Measurements from ENCODE around the gene SEC22A. TPM values are rescaled to one million over a fixed set of nuclear protein-coding genes. Genes with fewer than 3 reads are reported as not detected.

SEC22A gene, protein sequence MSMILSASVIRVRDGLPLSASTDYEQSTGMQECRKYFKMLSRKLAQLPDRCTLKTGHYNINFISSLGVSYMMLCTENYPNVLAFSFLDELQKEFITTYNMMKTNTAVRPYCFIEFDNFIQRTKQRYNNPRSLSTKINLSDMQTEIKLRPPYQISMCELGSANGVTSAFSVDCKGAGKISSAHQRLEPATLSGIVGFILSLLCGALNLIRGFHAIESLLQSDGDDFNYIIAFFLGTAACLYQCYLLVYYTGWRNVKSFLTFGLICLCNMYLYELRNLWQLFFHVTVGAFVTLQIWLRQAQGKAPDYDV
- 46.7 and 62.4 TPM in 2 replicates for total RNA-seq

DNA sequence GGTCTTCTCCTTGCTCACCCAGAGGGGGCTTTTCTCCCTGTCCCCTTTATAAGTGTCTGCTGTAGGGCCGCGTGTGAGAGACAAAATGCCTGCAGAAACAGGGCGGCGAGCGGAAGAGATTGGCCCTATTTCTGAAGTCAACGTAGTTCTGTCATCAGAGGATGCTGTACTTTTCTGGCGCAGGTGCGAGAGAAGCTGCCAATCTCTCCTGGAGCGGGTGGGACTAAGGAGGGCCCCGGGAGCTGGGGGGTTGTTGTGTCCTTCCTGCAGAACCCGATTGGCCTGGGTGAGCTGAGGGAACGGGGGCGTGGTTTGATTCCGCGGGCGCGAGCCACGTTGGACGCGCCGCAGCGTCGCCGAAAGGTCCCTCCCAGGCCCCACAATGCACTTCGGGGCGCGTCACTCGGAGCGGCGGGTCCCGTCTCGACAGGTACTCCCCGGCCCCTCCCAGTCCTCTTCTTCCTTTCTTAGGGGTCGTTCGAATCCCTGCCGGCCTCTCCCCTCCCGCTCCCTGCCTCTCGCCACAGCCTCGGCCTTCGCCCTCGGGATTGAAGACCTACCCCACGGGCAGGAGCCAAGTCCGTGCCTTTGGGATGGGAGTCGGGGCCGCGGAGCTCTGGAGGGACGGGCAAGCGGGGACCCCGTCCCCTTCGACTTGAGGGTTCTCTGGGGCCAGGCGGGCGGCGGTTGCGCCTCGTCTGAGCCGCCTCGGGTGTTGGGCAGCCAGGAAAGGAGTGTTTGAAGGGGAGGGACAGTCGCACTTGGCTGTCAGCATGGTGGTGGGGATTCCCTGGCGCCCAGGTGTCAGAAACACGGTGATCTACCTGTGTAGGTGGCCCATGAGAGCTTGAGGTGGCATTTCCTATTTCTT lies at the start of gene SEC22A:
TSS of gene SEC22A (plus strand) at position 387 of the 871 bp plus-strand sequence. CDS start 7,275 bp downstream, outside the sequence.

Other genes starting within 250 kb of the SEC22A start
- not detected in 2 replicates for gene SEMA5B, start 174.2 kb upstream of the SEC22A start, total RNA-seq
- 89.6 and 119 TPM in 2 replicates for gene PDIA5, start 134.9 kb upstream of the SEC22A start, total RNA-seq
- gene ADCY5, start 247.1 kb downstream of the SEC22A start, total RNA-seq: 1.3 and 2.1 TPM in 2 replicates